H1 (cell line): ENCODE data around the gene IFI30. TPM values are rescaled to one million over a fixed set of nuclear protein-coding genes. Genes with fewer than 3 reads are reported as not detected.

Experiments used
- POLR2AphosphoS5 ChIP-seq: IDR thresholded peaks from 2 replicates; pipeline ENCODE4 v1.6.1; 2011; ENCODE audit warnings: low read depth, low read length
- TBP ChIP-seq: IDR thresholded peaks from 2 replicates; pipeline ENCODE4 v1.6.1; 2011; ENCODE audit warnings: low read depth, low read length, improper control_type of control experiment
- polyA plus RNA-seq, 7 experiments: library from polyadenylated mRNA; depleted of rRNA in 3 of 7; stranded (reverse) in 5 of 7; unstranded in 2 of 7; fragments of >200 nt in 5 of 7; fragments of 200-250 nt in 2 of 7; gene quantifications; 1 replicate in 5 of 7; 2 replicates in 1 of 7; 4 replicates in 1 of 7; pipeline versions ENCODE4 v1.2.1 to v1.2.3, GENCODE V29; 2011 to 2013; ENCODE audit warnings: missing spikeins in 2 of 7, mixed read lengths in 2 of 7
- total RNA-seq: library from RNA; stranded (reverse); fragmentation: NEBNext Ultra II Directional; extraction: Animal tissue kit (Norgen Biotek cat#: 25700); gene quantifications from 2 replicates; pipeline ENCODE4 v1.2.1, GENCODE V29; 2021

Gene IFI30
- total and polyA plus RNA-seq, 2 of the 8 experiments (the other 6 are each of a cell fraction or from before 2014, with no cell fraction given): 28.9 to 62.4 TPM

GRCh38 chr19:18167975-18168645 is 5.5 kb upstream of the IFI30 start (continued):
- no peak for TF ChIP-seq TBP
- TF ChIP-seq POLR2AphosphoS5: no peak; the same call in 1 of the 2 replicates
- TF ChIP-seq, all 59 proteins: peak for 4
